ENCODE results near the gene PRAME.
"Not testable (repeated sequence)": the region's sequence is repeated elsewhere in the genome, so short reads cannot be mapped to it uniquely, and the experiment has no call there.

DNA sequence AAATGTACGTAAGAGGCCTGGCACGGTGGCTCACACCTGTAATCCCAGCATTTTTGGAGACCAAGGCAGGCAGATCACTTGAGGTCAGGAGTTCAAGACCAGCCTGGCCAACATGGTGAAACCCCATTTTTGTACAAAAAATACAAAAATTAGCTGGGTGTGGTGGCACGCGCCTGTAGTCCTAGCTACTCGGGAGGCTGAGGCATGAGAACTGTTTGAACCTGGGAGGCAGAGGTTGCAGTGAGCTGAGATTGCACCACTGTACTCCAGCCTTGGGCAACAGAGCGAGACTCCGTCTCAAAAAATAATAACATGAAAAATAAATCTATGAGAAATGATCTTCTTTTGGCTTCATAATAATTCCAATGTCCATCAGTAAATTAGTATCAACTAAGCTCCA, 48.2 kb downstream of the PRAME start:
- TF ChIP-seq CTCF, POLR2A, POLR2AphosphoS5 (IDR thresholded peaks at IDR 0.05): not testable (repeated sequence)

Data from breast epithelium (tissue), 3 donors.